ENCODE data around the gene PPRC1.

GRCh38 chr10:102122450-102122849 is 10.4 kb upstream of the PPRC1 start:
- TF ChIP-seq CTCF (IDR thresholded peaks at IDR 0.05) (no peak), POLR2A (IDR thresholded peaks at IDR 0.05) (no peak)

All from lower leg skin (tissue), 3 donors.